Gastroesophageal sphincter (tissue), 3 donors: Measurements from ENCODE around the gene AATK.

ENCODE experiments used
- EP300 ChIP-seq: sonication (generic); formaldehyde crosslinking; IDR thresholded peaks from one replicate; pipeline ENCODE4 v1.6.1; 2017; ENCODE audit warnings: antibody characterized with exemption, mild to moderate bottlenecking
- POLR2A ChIP-seq, 2 donors: fragments of 450-650 bp; IDR thresholded peaks; one replicate each; pipeline ENCODE4 v1.6.1; 2017; ENCODE audit warnings: antibody characterized with exemption in 2 of 2, mild to moderate bottlenecking in 2 of 2, moderate library complexity in 1 of 2
- POLR2AphosphoS5 ChIP-seq: sonication (generic); formaldehyde crosslinking; IDR thresholded peaks from one replicate; pipeline ENCODE4 v1.6.1; 2017; ENCODE audit warnings: antibody characterized with exemption
- TF ChIP-seq, protein P1 (sequence below), 4 experiments: fragments of 200-600 bp in 2 of 4; fragments of 450-650 bp in 2 of 4; sonication (generic) in 1 of 4; IDR thresholded peaks; one replicate each; pipeline ENCODE4 v1.5.1; 2017 to 2019; ENCODE audit warnings: antibody characterized with exemption in 4 of 4, mild to moderate bottlenecking in 2 of 4, moderate library complexity in 2 of 4

DNA sequence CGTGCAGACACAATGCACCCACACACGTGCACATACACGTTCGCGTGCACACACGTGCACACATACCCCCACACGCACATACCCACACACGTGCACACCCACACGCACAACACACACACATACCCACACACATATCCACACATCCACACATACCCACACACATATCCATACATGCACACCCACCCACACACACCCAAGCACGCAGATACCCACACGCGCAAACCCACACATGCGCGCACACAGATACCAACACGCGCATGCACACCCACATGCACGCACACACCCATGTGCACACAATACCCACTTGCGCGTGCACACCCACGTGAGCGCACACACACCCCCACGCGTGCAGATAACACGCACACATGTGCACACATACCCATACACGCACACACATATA lies 27.5 kb downstream of the AATK start:
- TF ChIP-seq, protein P1, sequence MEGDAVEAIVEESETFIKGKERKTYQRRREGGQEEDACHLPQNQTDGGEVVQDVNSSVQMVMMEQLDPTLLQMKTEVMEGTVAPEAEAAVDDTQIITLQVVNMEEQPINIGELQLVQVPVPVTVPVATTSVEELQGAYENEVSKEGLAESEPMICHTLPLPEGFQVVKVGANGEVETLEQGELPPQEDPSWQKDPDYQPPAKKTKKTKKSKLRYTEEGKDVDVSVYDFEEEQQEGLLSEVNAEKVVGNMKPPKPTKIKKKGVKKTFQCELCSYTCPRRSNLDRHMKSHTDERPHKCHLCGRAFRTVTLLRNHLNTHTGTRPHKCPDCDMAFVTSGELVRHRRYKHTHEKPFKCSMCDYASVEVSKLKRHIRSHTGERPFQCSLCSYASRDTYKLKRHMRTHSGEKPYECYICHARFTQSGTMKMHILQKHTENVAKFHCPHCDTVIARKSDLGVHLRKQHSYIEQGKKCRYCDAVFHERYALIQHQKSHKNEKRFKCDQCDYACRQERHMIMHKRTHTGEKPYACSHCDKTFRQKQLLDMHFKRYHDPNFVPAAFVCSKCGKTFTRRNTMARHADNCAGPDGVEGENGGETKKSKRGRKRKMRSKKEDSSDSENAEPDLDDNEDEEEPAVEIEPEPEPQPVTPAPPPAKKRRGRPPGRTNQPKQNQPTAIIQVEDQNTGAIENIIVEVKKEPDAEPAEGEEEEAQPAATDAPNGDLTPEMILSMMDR (IDR thresholded peaks at IDR 0.05): no peak
- TF ChIP-seq POLR2AphosphoS5: no peak
- TF ChIP-seq POLR2A (IDR thresholded peaks at IDR 0.05): no peak
- TF ChIP-seq EP300: no peak
